ENCODE results near the gene RIOK2. TPM values are rescaled to one million over a fixed set of nuclear protein-coding genes. Genes with fewer than 3 reads are reported as not detected.

Gene RIOK2
- total RNA-seq, 2 donors from 2014 or later: 16.9 to 27.2 TPM

GRCh38 chr5:97111004-97111403 is 72.0 kb downstream of the RIOK2 start:
- Mint-ChIP-seq H3K27me3 (peaks cover 16% of the 10 kb centered on the region), H3K27ac (no peak overlapping the region), H3K4me1 (no peaks in the 10 kb centered on the region), H3K36me3 (ENCODE audit: low read depth) (no peaks in the 10 kb centered on the region), H3K4me3 (no peak overlapping the region)
- ATAC-seq: no peak
- no peaks in the 10 kb centered on the region for H3K9me3 ChIP-seq (ENCODE audit: control insufficient read depth, low read length, poor library complexity, severe bottlenecking)
- DNase-seq: no peak

Other genes with a start within 250 kb of the RIOK2 start
- gene LNPEP, start 247.2 kb downstream of the RIOK2 start, total RNA-seq: 10 to 100 TPM; 72.4 to 80.7 TPM
- gene LIX1, start 40.6 kb downstream of the RIOK2 start, total RNA-seq: not detected

Measured in T-helper 17 cell (primary cell).